GM23338 (cell line): Measurements from ENCODE around the gene NDUFV1. TPM values are rescaled to one million over a fixed set of nuclear protein-coding genes. Genes with fewer than 3 reads are reported as not detected.

Source experiments
- ATAC-seq: fragments of 200-7000 bp; cut with Tn5 transposase; 3 replicates; pipeline ENCODE4 v1.9.1; 2020
- DNase-seq: peaks from one replicate; pipeline ENCODE4 v3.0.0-alpha.2; 2015; ENCODE audit warnings: low spot score
- H2AFZ ChIP-seq: fragments of 200-600 bp; sonication (generic); 2 replicates; pipeline ENCODE4 v1.8.0; 2016; ENCODE audit warnings: antibody characterized with exemption, mild to moderate bottlenecking, moderate library complexity
- H3F3A ChIP-seq: fragments of 200-600 bp; sonication (generic); replicated peaks from 2 replicates; pipeline ENCODE4 v1.8.0; 2017; ENCODE audit warnings: antibody characterized with exemption, mixed run types, low read depth
- H3K27ac ChIP-seq: fragments of 200-600 bp; sonication (generic); 2 replicates; pipeline ENCODE4 v1.6.1; 2016; ENCODE audit warnings: low read depth
- H3K27me3 ChIP-seq: fragments of 200-600 bp; sonication (generic); 2 replicates; pipeline ENCODE4 v1.8.0; 2016; ENCODE audit warnings: mild to moderate bottlenecking, mixed run types, moderate library complexity; ENCODE audit not compliant: insufficient read depth
- H3K36me3 ChIP-seq: fragments of 200-600 bp; sonication (generic); 2 replicates; pipeline ENCODE4 v1.8.0; 2016; ENCODE audit warnings: mild to moderate bottlenecking; ENCODE audit not compliant: insufficient read depth
- H3K4me1 ChIP-seq: fragments of 200-600 bp; sonication (generic); 2 replicates; pipeline ENCODE4 v1.8.0; 2016; ENCODE audit warnings: mild to moderate bottlenecking, moderate library complexity; ENCODE audit not compliant: insufficient read depth
- H3K4me2 ChIP-seq: fragments of 200-600 bp; sonication (generic); 2 replicates; pipeline ENCODE4 v1.7.1; 2017; ENCODE audit warnings: mixed run types
- H3K4me3 ChIP-seq: fragments of 200-600 bp; sonication (generic); 2 replicates; pipeline ENCODE4 v1.6.1; 2016; ENCODE audit warnings: mixed run types
- H3K79me2 ChIP-seq: fragments of 200-600 bp; sonication (generic); replicated peaks from 2 replicates; pipeline ENCODE4 v1.8.0; 2017; ENCODE audit warnings: mild to moderate bottlenecking; ENCODE audit not compliant: insufficient read depth
- H3K9me2 ChIP-seq: fragments of 200-600 bp; sonication (generic); 2 replicates; pipeline ENCODE4 v1.8.0; 2017; ENCODE audit not compliant: insufficient read depth
- H4K20me1 ChIP-seq: fragments of 200-600 bp; sonication (generic); replicated peaks from 2 replicates; pipeline ENCODE4 v1.8.0; 2017; ENCODE audit warnings: mild to moderate bottlenecking; ENCODE audit not compliant: insufficient read depth
- H3K27ac Mint-ChIP-seq: 2 replicates; pipeline ENCODE4 v1.8.0; 2020; ENCODE audit warnings: inconsistent platforms, mild to moderate bottlenecking, moderate library complexity, mixed read lengths
- H3K27me3 Mint-ChIP-seq: 3 replicates; pipeline ENCODE4 v1.8.0; 2022; ENCODE audit warnings: low read depth, mild to moderate bottlenecking, moderate library complexity, mixed read lengths, inconsistent platforms; ENCODE audit not compliant: insufficient read depth, poor library complexity
- H3K36me3 Mint-ChIP-seq: 3 replicates; pipeline ENCODE4 v1.8.0; 2021; ENCODE audit warnings: low read depth, mild to moderate bottlenecking, inconsistent platforms, moderate library complexity, mixed read lengths
- H3K4me1 Mint-ChIP-seq: 3 replicates; pipeline ENCODE4 v1.8.0; 2020; ENCODE audit warnings: mild to moderate bottlenecking, inconsistent platforms, mixed read lengths
- H3K4me3 Mint-ChIP-seq: 3 replicates; pipeline ENCODE4 v1.8.0; 2021; ENCODE audit warnings: moderate library complexity, mild to moderate bottlenecking, inconsistent platforms, mixed read lengths
- H3K9me3 Mint-ChIP-seq: 3 replicates; pipeline ENCODE4 v1.8.0; 2020; ENCODE audit warnings: moderate library complexity, mild to moderate bottlenecking, inconsistent platforms, mixed read lengths
- CREB1 ChIP-seq: fragments of 250-450 bp; sonication (Bioruptor Pico); IDR thresholded peaks from 2 replicates; pipeline ENCODE4 v1.5.0; 2020; ENCODE audit warnings: low read depth, mild to moderate bottlenecking, moderate library complexity
- EZH2 ChIP-seq: fragments of 200-600 bp; sonication (generic); IDR thresholded peaks from one replicate; pipeline ENCODE4 v1.8.0; 2017; ENCODE audit warnings: antibody characterized with exemption, mild to moderate bottlenecking, low read depth; ENCODE audit not compliant: unreplicated experiment
- EZH2phosphoT487 ChIP-seq: fragments of 200-600 bp; sonication (generic); IDR thresholded peaks from one replicate; pipeline ENCODE4 v1.8.1; 2018; ENCODE audit warnings: antibody characterized with exemption; ENCODE audit not compliant: unreplicated experiment
- JUNB ChIP-seq: IDR thresholded peaks from one replicate; pipeline ENCODE4 v1.6.1; 2016; ENCODE audit warnings: antibody characterized with exemption; ENCODE audit not compliant: unreplicated experiment
- NANOG ChIP-seq: IDR thresholded peaks from 2 replicates; pipeline ENCODE4 v1.6.1; 2016; ENCODE audit warnings: antibody characterized with exemption, borderline replicate concordance
- POLR2AphosphoS5 ChIP-seq: IDR thresholded peaks from 2 replicates; pipeline ENCODE4 v1.6.1; 2016; ENCODE audit warnings: antibody characterized with exemption, low read depth
- STAT1 ChIP-seq: IDR thresholded peaks from one replicate; pipeline ENCODE4 v1.6.1; 2016; ENCODE audit warnings: antibody characterized with exemption; ENCODE audit not compliant: unreplicated experiment
- ZNF114 ChIP-seq: fragments of 250-450 bp; sonication (Bioruptor Pico); IDR thresholded peaks from 2 replicates; pipeline ENCODE4 v1.5.0; 2020; ENCODE audit warnings: mild to moderate bottlenecking, moderate library complexity
- ZNF331 ChIP-seq: fragments of 250-450 bp; sonication (Bioruptor Pico); IDR thresholded peaks from 2 replicates; pipeline ENCODE4 v1.5.0; 2020; ENCODE audit warnings: low read depth, mild to moderate bottlenecking, moderate library complexity
- polyA plus RNA-seq: library from polyadenylated mRNA; unstranded; fragments of >200 nt; fragmentation: Nextera tagmentation; extraction: Ambion mirVana; gene quantifications from 2 replicates; pipeline ENCODE4 v1.2.1, GENCODE V29; 2016
- total RNA-seq: library from RNA; depleted of rRNA; stranded (reverse); fragments of >200 nt; shearing (Covaris generic); gene quantifications from 2 replicates; pipeline ENCODE4 v1.2.3, GENCODE V29; 2014
- TF ChIP-seq, protein P1 (sequence below): IDR thresholded peaks from one replicate; pipeline ENCODE4 v1.6.1; 2018; ENCODE audit warnings: antibody characterized with exemption; ENCODE audit not compliant: unreplicated experiment
- TF ChIP-seq, protein P2 (sequence below): fragments of 250-450 bp; sonication (Bioruptor Pico); IDR thresholded peaks from 2 replicates; pipeline ENCODE4 v1.5.0; 2020; ENCODE audit warnings: mild to moderate bottlenecking, moderate library complexity
- TF ChIP-seq, protein P3 (sequence below): IDR thresholded peaks from 2 replicates; pipeline ENCODE4 v1.6.1; 2016; ENCODE audit warnings: antibody characterized with exemption
- TF ChIP-seq, protein P4 (sequence below), 2 experiments: fragments of 200-600 bp in 1 of 2; sonication (generic) in 1 of 2; conservative IDR thresholded peaks; 2 replicates each; pipeline versions ENCODE4 v1.5.1 to v1.6.1; 2016 to 2017; ENCODE audit warnings: antibody characterized with exemption in 2 of 2, low read depth in 2 of 2, mild to moderate bottlenecking in 2 of 2, moderate library complexity in 1 of 2

Gene NDUFV1
- total and polyA plus RNA-seq, 2 experiments from 2014 or later: 104 to 241 TPM

DNA sequence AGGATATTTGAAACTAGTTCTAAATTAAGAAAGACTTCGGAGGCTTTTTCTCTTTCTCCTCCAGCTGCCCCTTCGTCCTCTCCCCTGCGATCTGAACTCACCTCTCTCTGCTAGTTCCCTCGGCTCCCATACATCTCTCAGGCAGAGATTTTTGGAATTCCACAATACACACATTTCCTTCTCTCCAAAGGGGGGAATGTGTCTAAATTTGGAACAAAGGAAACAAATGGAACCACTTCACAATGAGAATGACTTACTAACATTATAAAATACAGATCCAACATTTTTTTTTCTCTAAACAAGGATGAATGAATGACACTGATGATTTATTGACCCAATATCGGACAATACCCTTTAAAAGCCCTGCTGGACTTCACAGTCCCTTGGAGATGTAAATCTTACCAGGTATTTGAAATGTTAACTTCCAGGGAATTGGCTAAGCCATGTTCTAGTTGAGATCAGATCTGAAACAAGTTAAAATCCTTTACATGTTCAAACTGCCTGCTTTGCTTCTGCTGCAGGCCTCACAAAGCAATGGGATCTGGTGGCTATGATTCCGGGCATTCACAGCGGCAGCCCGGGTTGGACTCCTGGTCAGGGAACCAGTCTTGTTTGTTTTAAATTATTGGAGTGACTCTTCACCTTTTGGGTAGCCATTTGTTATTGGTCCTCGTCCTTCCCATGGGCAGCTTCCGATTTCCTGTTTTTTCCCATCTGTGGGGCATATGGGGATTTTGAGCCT is 43.6 kb upstream of the NDUFV1 start:
- no peaks in the 10 kb centered on the region; the same call in 2 of the 3 replicates for H3K9me3 Mint-ChIP-seq
- no peak overlapping the region for H3K27ac Mint-ChIP-seq
- no peak for DNase-seq
- Histone ChIP-seq H3K4me3 (no peak overlapping the region), H3F3A (no peaks in the 10 kb centered on the region), H3K9me2 (no peaks in the 10 kb centered on the region), H3K4me1 (peaks cover 14% of the 10 kb centered on the region), H3K27me3 (no peaks in the 10 kb centered on the region), H2AFZ (peak overlapping the region; percentile 52), H3K36me3 (no peaks in the 10 kb centered on the region), H3K79me2 (no peaks in the 10 kb centered on the region), H4K20me1 (no peaks in the 10 kb centered on the region), H3K4me2 (peak overlapping the region; percentile 8; the same call in 1 of the 2 replicates), H3K27ac (peak overlapping the region; percentile 11; the same call in 1 of the 2 replicates)
- no peak overlapping the region; the same call in 2 of the 3 replicates for H3K4me3 Mint-ChIP-seq
- ATAC-seq: no peak
- TF ChIP-seq ZNF114 (CRISPR knock-in tag) (no peak), JUNB (no peak), EZH2phosphoT487 (no peak), POLR2AphosphoS5 (no peak), EZH2 (no peak), ZNF331 (no peak), NANOG (no peak), CREB1 (CRISPR knock-in tag) (no peak), STAT1 (no peak)
- TF ChIP-seq, protein P1, sequence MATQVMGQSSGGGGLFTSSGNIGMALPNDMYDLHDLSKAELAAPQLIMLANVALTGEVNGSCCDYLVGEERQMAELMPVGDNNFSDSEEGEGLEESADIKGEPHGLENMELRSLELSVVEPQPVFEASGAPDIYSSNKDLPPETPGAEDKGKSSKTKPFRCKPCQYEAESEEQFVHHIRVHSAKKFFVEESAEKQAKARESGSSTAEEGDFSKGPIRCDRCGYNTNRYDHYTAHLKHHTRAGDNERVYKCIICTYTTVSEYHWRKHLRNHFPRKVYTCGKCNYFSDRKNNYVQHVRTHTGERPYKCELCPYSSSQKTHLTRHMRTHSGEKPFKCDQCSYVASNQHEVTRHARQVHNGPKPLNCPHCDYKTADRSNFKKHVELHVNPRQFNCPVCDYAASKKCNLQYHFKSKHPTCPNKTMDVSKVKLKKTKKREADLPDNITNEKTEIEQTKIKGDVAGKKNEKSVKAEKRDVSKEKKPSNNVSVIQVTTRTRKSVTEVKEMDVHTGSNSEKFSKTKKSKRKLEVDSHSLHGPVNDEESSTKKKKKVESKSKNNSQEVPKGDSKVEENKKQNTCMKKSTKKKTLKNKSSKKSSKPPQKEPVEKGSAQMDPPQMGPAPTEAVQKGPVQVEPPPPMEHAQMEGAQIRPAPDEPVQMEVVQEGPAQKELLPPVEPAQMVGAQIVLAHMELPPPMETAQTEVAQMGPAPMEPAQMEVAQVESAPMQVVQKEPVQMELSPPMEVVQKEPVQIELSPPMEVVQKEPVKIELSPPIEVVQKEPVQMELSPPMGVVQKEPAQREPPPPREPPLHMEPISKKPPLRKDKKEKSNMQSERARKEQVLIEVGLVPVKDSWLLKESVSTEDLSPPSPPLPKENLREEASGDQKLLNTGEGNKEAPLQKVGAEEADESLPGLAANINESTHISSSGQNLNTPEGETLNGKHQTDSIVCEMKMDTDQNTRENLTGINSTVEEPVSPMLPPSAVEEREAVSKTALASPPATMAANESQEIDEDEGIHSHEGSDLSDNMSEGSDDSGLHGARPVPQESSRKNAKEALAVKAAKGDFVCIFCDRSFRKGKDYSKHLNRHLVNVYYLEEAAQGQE: no peak
- TF ChIP-seq, protein P2, sequence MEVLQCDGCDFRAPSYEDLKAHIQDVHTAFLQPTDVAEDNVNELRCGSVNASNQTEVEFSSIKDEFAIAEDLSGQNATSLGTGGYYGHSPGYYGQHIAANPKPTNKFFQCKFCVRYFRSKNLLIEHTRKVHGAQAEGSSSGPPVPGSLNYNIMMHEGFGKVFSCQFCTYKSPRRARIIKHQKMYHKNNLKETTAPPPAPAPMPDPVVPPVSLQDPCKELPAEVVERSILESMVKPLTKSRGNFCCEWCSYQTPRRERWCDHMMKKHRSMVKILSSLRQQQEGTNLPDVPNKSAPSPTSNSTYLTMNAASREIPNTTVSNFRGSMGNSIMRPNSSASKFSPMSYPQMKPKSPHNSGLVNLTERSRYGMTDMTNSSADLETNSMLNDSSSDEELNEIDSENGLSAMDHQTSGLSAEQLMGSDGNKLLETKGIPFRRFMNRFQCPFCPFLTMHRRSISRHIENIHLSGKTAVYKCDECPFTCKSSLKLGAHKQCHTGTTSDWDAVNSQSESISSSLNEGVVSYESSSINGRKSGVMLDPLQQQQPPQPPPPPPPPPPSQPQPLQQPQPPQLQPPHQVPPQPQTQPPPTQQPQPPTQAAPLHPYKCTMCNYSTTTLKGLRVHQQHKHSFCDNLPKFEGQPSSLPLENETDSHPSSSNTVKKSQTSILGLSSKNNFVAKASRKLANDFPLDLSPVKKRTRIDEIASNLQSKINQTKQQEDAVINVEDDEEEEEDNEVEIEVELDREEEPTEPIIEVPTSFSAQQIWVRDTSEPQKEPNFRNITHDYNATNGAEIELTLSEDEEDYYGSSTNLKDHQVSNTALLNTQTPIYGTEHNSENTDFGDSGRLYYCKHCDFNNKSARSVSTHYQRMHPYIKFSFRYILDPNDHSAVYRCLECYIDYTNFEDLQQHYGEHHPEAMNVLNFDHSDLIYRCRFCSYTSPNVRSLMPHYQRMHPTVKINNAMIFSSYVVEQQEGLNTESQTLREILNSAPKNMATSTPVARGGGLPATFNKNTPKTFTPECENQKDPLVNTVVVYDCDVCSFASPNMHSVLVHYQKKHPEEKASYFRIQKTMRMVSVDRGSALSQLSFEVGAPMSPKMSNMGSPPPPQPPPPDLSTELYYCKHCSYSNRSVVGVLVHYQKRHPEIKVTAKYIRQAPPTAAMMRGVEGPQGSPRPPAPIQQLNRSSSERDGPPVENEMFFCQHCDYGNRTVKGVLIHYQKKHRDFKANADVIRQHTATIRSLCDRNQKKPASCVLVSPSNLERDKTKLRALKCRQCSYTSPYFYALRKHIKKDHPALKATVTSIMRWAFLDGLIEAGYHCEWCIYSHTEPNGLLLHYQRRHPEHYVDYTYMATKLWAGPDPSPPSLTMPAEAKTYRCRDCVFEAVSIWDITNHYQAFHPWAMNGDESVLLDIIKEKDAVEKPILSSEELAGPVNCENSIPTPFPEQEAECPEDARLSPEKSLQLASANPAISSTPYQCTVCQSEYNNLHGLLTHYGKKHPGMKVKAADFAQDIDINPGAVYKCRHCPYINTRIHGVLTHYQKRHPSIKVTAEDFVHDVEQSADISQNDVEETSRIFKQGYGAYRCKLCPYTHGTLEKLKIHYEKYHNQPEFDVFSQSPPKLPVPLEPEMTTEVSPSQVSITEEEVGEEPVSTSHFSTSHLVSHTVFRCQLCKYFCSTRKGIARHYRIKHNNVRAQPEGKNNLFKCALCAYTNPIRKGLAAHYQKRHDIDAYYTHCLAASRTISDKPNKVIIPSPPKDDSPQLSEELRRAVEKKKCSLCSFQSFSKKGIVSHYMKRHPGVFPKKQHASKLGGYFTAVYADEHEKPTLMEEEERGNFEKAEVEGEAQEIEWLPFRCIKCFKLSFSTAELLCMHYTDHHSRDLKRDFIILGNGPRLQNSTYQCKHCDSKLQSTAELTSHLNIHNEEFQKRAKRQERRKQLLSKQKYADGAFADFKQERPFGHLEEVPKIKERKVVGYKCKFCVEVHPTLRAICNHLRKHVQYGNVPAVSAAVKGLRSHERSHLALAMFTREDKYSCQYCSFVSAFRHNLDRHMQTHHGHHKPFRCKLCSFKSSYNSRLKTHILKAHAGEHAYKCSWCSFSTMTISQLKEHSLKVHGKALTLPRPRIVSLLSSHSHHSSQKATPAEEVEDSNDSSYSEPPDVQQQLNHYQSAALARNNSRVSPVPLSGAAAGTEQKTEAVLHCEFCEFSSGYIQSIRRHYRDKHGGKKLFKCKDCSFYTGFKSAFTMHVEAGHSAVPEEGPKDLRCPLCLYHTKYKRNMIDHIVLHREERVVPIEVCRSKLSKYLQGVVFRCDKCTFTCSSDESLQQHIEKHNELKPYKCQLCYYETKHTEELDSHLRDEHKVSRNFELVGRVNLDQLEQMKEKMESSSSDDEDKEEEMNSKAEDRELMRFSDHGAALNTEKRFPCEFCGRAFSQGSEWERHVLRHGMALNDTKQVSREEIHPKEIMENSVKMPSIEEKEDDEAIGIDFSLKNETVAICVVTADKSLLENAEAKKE (CRISPR knock-in tag): no peak
- TF ChIP-seq, protein P3, sequence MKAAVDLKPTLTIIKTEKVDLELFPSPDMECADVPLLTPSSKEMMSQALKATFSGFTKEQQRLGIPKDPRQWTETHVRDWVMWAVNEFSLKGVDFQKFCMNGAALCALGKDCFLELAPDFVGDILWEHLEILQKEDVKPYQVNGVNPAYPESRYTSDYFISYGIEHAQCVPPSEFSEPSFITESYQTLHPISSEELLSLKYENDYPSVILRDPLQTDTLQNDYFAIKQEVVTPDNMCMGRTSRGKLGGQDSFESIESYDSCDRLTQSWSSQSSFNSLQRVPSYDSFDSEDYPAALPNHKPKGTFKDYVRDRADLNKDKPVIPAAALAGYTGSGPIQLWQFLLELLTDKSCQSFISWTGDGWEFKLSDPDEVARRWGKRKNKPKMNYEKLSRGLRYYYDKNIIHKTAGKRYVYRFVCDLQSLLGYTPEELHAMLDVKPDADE: no peak
- TF ChIP-seq, protein P4, sequence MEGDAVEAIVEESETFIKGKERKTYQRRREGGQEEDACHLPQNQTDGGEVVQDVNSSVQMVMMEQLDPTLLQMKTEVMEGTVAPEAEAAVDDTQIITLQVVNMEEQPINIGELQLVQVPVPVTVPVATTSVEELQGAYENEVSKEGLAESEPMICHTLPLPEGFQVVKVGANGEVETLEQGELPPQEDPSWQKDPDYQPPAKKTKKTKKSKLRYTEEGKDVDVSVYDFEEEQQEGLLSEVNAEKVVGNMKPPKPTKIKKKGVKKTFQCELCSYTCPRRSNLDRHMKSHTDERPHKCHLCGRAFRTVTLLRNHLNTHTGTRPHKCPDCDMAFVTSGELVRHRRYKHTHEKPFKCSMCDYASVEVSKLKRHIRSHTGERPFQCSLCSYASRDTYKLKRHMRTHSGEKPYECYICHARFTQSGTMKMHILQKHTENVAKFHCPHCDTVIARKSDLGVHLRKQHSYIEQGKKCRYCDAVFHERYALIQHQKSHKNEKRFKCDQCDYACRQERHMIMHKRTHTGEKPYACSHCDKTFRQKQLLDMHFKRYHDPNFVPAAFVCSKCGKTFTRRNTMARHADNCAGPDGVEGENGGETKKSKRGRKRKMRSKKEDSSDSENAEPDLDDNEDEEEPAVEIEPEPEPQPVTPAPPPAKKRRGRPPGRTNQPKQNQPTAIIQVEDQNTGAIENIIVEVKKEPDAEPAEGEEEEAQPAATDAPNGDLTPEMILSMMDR (conservative IDR thresholded peaks at IDR 0.05; ENCODE audit: low read depth in 2 of 2): no peak
- H3K36me3 Mint-ChIP-seq: no peaks in the 10 kb centered on the region
- peaks cover 4% of the 10 kb centered on the region for H3K27me3 Mint-ChIP-seq
- H3K4me1 Mint-ChIP-seq: peaks cover 14% of the 10 kb centered on the region
